GM23338 (cell line): ENCODE results near the gene POLE4. TPM values are rescaled to one million over a fixed set of nuclear protein-coding genes. Genes with fewer than 3 reads are reported as not detected.
A peak's percentile ranks its signal among the peaks of the same experiment; 100 is the strongest.

Experiments
- ATAC-seq: fragments of 200-7000 bp; cut with Tn5 transposase; 3 replicates; pipeline ENCODE4 v1.9.1; 2020
- DNase-seq: peaks from one replicate; pipeline ENCODE4 v3.0.0-alpha.2; 2015; ENCODE audit warnings: low spot score
- H2AFZ ChIP-seq: fragments of 200-600 bp; sonication (generic); 2 replicates; pipeline ENCODE4 v1.8.0; 2016; ENCODE audit warnings: antibody characterized with exemption, mild to moderate bottlenecking, moderate library complexity
- H3F3A ChIP-seq: fragments of 200-600 bp; sonication (generic); replicated peaks from 2 replicates; pipeline ENCODE4 v1.8.0; 2017; ENCODE audit warnings: antibody characterized with exemption, mixed run types, low read depth
- H3K27ac ChIP-seq: fragments of 200-600 bp; sonication (generic); 2 replicates; pipeline ENCODE4 v1.6.1; 2016; ENCODE audit warnings: low read depth
- H3K27me3 ChIP-seq: fragments of 200-600 bp; sonication (generic); 2 replicates; pipeline ENCODE4 v1.8.0; 2016; ENCODE audit warnings: mild to moderate bottlenecking, mixed run types, moderate library complexity; ENCODE audit not compliant: insufficient read depth
- H3K36me3 ChIP-seq: fragments of 200-600 bp; sonication (generic); 2 replicates; pipeline ENCODE4 v1.8.0; 2016; ENCODE audit warnings: mild to moderate bottlenecking; ENCODE audit not compliant: insufficient read depth
- H3K4me1 ChIP-seq: fragments of 200-600 bp; sonication (generic); 2 replicates; pipeline ENCODE4 v1.8.0; 2016; ENCODE audit warnings: mild to moderate bottlenecking, moderate library complexity; ENCODE audit not compliant: insufficient read depth
- H3K4me2 ChIP-seq: fragments of 200-600 bp; sonication (generic); 2 replicates; pipeline ENCODE4 v1.7.1; 2017; ENCODE audit warnings: mixed run types
- H3K4me3 ChIP-seq: fragments of 200-600 bp; sonication (generic); 2 replicates; pipeline ENCODE4 v1.6.1; 2016; ENCODE audit warnings: mixed run types
- H3K79me2 ChIP-seq: fragments of 200-600 bp; sonication (generic); replicated peaks from 2 replicates; pipeline ENCODE4 v1.8.0; 2017; ENCODE audit warnings: mild to moderate bottlenecking; ENCODE audit not compliant: insufficient read depth
- H3K9me2 ChIP-seq: fragments of 200-600 bp; sonication (generic); 2 replicates; pipeline ENCODE4 v1.8.0; 2017; ENCODE audit not compliant: insufficient read depth
- H4K20me1 ChIP-seq: fragments of 200-600 bp; sonication (generic); replicated peaks from 2 replicates; pipeline ENCODE4 v1.8.0; 2017; ENCODE audit warnings: mild to moderate bottlenecking; ENCODE audit not compliant: insufficient read depth
- H3K27ac Mint-ChIP-seq: 2 replicates; pipeline ENCODE4 v1.8.0; 2020; ENCODE audit warnings: inconsistent platforms, mild to moderate bottlenecking, moderate library complexity, mixed read lengths
- H3K27me3 Mint-ChIP-seq: 3 replicates; pipeline ENCODE4 v1.8.0; 2022; ENCODE audit warnings: low read depth, mild to moderate bottlenecking, moderate library complexity, mixed read lengths, inconsistent platforms; ENCODE audit not compliant: insufficient read depth, poor library complexity
- H3K36me3 Mint-ChIP-seq: 3 replicates; pipeline ENCODE4 v1.8.0; 2021; ENCODE audit warnings: low read depth, mild to moderate bottlenecking, inconsistent platforms, moderate library complexity, mixed read lengths
- H3K4me1 Mint-ChIP-seq: 3 replicates; pipeline ENCODE4 v1.8.0; 2020; ENCODE audit warnings: mild to moderate bottlenecking, inconsistent platforms, mixed read lengths
- H3K4me3 Mint-ChIP-seq: 3 replicates; pipeline ENCODE4 v1.8.0; 2021; ENCODE audit warnings: moderate library complexity, mild to moderate bottlenecking, inconsistent platforms, mixed read lengths
- H3K9me3 Mint-ChIP-seq: 3 replicates; pipeline ENCODE4 v1.8.0; 2020; ENCODE audit warnings: moderate library complexity, mild to moderate bottlenecking, inconsistent platforms, mixed read lengths
- ETS1 ChIP-seq: IDR thresholded peaks from 2 replicates; pipeline ENCODE4 v1.6.1; 2016; ENCODE audit warnings: antibody characterized with exemption
- EZH2phosphoT487 ChIP-seq: fragments of 200-600 bp; sonication (generic); IDR thresholded peaks from one replicate; pipeline ENCODE4 v1.8.1; 2018; ENCODE audit warnings: antibody characterized with exemption; ENCODE audit not compliant: unreplicated experiment
- NANOG ChIP-seq: IDR thresholded peaks from 2 replicates; pipeline ENCODE4 v1.6.1; 2016; ENCODE audit warnings: antibody characterized with exemption, borderline replicate concordance
- STAT1 ChIP-seq: IDR thresholded peaks from one replicate; pipeline ENCODE4 v1.6.1; 2016; ENCODE audit warnings: antibody characterized with exemption; ENCODE audit not compliant: unreplicated experiment
- ZNF331 ChIP-seq: fragments of 250-450 bp; sonication (Bioruptor Pico); IDR thresholded peaks from 2 replicates; pipeline ENCODE4 v1.5.0; 2020; ENCODE audit warnings: low read depth, mild to moderate bottlenecking, moderate library complexity
- polyA plus RNA-seq: library from polyadenylated mRNA; unstranded; fragments of >200 nt; fragmentation: Nextera tagmentation; extraction: Ambion mirVana; gene quantifications from 2 replicates; pipeline ENCODE4 v1.2.1, GENCODE V29; 2016
- total RNA-seq: library from RNA; depleted of rRNA; stranded (reverse); fragments of >200 nt; shearing (Covaris generic); gene quantifications from 2 replicates; pipeline ENCODE4 v1.2.3, GENCODE V29; 2014
- TF ChIP-seq, protein P1 (sequence below): fragments of 250-450 bp; sonication (Bioruptor Pico); IDR thresholded peaks from 2 replicates; pipeline ENCODE4 v1.5.0; 2020; ENCODE audit warnings: mild to moderate bottlenecking, moderate library complexity

POLE4 gene
- total and polyA plus RNA-seq, 2 experiments from 2014 or later = 24.4 to 105 TPM

DNA sequence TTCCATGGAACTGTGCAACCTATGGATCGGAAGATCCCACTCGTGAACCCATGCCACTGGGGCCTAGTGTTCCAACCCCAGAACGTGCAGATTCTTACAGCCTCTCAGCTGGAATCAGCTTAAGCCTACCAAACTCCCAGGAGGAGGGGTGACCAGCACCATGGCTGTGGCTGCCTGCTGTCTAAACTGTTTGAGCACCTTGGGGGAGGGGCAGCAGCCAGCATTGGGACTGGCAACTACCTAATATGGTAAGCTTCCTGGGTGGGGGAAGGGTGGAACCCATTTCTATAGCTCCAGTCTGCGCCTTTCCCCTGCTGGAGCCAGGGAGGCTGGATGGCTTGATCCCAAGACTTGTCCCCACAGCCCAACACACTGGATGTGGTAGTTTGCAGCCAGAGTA is 10.7 kb upstream of the POLE4 start:
- Histone ChIP-seq H3K27me3 (no peaks in the 10 kb centered on the region), H3K9me2 (peaks cover 10% of the 10 kb centered on the region; the same call in 1 of the 2 replicates), H2AFZ (no peak overlapping the region), H3K36me3 (no peaks in the 10 kb centered on the region), H3F3A (no peaks in the 10 kb centered on the region), H4K20me1 (no peaks in the 10 kb centered on the region), H3K4me2 (no peak overlapping the region), H3K4me3 (no peak overlapping the region), H3K4me1 (no peaks in the 10 kb centered on the region), H3K27ac (no peak overlapping the region), H3K79me2 (peaks cover 18% of the 10 kb centered on the region)
- H3K36me3 Mint-ChIP-seq = peaks cover 41% of the 10 kb centered on the region
- peak; percentile 97 for ATAC-seq
- peaks cover 7% of the 10 kb centered on the region for H3K4me1 Mint-ChIP-seq
- no peak overlapping the region for H3K27ac Mint-ChIP-seq
- TF ChIP-seq ZNF331 (no peak), NANOG (no peak), STAT1 (no peak), EZH2phosphoT487 (no peak), ETS1 (no peak)
- TF ChIP-seq, protein P1, sequence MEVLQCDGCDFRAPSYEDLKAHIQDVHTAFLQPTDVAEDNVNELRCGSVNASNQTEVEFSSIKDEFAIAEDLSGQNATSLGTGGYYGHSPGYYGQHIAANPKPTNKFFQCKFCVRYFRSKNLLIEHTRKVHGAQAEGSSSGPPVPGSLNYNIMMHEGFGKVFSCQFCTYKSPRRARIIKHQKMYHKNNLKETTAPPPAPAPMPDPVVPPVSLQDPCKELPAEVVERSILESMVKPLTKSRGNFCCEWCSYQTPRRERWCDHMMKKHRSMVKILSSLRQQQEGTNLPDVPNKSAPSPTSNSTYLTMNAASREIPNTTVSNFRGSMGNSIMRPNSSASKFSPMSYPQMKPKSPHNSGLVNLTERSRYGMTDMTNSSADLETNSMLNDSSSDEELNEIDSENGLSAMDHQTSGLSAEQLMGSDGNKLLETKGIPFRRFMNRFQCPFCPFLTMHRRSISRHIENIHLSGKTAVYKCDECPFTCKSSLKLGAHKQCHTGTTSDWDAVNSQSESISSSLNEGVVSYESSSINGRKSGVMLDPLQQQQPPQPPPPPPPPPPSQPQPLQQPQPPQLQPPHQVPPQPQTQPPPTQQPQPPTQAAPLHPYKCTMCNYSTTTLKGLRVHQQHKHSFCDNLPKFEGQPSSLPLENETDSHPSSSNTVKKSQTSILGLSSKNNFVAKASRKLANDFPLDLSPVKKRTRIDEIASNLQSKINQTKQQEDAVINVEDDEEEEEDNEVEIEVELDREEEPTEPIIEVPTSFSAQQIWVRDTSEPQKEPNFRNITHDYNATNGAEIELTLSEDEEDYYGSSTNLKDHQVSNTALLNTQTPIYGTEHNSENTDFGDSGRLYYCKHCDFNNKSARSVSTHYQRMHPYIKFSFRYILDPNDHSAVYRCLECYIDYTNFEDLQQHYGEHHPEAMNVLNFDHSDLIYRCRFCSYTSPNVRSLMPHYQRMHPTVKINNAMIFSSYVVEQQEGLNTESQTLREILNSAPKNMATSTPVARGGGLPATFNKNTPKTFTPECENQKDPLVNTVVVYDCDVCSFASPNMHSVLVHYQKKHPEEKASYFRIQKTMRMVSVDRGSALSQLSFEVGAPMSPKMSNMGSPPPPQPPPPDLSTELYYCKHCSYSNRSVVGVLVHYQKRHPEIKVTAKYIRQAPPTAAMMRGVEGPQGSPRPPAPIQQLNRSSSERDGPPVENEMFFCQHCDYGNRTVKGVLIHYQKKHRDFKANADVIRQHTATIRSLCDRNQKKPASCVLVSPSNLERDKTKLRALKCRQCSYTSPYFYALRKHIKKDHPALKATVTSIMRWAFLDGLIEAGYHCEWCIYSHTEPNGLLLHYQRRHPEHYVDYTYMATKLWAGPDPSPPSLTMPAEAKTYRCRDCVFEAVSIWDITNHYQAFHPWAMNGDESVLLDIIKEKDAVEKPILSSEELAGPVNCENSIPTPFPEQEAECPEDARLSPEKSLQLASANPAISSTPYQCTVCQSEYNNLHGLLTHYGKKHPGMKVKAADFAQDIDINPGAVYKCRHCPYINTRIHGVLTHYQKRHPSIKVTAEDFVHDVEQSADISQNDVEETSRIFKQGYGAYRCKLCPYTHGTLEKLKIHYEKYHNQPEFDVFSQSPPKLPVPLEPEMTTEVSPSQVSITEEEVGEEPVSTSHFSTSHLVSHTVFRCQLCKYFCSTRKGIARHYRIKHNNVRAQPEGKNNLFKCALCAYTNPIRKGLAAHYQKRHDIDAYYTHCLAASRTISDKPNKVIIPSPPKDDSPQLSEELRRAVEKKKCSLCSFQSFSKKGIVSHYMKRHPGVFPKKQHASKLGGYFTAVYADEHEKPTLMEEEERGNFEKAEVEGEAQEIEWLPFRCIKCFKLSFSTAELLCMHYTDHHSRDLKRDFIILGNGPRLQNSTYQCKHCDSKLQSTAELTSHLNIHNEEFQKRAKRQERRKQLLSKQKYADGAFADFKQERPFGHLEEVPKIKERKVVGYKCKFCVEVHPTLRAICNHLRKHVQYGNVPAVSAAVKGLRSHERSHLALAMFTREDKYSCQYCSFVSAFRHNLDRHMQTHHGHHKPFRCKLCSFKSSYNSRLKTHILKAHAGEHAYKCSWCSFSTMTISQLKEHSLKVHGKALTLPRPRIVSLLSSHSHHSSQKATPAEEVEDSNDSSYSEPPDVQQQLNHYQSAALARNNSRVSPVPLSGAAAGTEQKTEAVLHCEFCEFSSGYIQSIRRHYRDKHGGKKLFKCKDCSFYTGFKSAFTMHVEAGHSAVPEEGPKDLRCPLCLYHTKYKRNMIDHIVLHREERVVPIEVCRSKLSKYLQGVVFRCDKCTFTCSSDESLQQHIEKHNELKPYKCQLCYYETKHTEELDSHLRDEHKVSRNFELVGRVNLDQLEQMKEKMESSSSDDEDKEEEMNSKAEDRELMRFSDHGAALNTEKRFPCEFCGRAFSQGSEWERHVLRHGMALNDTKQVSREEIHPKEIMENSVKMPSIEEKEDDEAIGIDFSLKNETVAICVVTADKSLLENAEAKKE (CRISPR knock-in tag) = no peak
- H3K27me3 Mint-ChIP-seq = no peaks in the 10 kb centered on the region
- peak; percentile 88 for DNase-seq
- peaks cover 24% of the 10 kb centered on the region for H3K9me3 Mint-ChIP-seq
- no peak overlapping the region for H3K4me3 Mint-ChIP-seq
